T-helper 1 cell treated with Interleukin-12 subunit alpha and Interleukin-12 subunit beta and Interleukin-4 antibody, amounts not matched to agents 30 ng/mL and 1 ng/mL, for 36 hours (primary cell): Measurements from ENCODE around the gene HARS1. TPM values are rescaled to one million over a fixed set of nuclear protein-coding genes. Genes with fewer than 3 reads are reported as not detected.
"Not testable (repeated sequence)": the region's sequence is repeated elsewhere in the genome, so short reads cannot be mapped to it uniquely, and the experiment has no call there.

ENCODE experiments used
- intact Hi-C: fragments of 100-400 bp; cut with micrococcal nuclease; formaldehyde crosslinking; loops from one replicate; pipeline ENCODE4 v1.15.1; 2024
- total RNA-seq: library from RNA; stranded (reverse); gene quantifications from 2 replicates; pipeline ENCODE4 v1.2.3, GENCODE V29; 2022

Gene HARS1
- total RNA-seq, 1 donor from 2014 or later = 96.9 TPM

GRCh38 chr5:140690376-140690932 is 716 bp downstream of the HARS1 start:
- intact Hi-C loops = loop anchor here (2.0 to 10.0 kb wide), 3 partner anchors 30 to 516 kb away; partner anchors contain the start of genes CYSTM1 and TMCO6

- intact Hi-C loops = no loop called here
Measured at GRCh38 chr5:140678993-140679392, 12.2 kb downstream of the HARS1 start.

GRCh38 chr5:140677947-140678346 is 13.2 kb downstream of the HARS1 start:
- intact Hi-C loops = no loop called here

GRCh38 chr5:140674629-140675028 is 16.5 kb downstream of the HARS1 start:
- intact Hi-C loops = no loop called here

- intact Hi-C loops = no loop called here
Measured at GRCh38 chr5:140674211-140674610, 17.0 kb downstream of the HARS1 start.

GRCh38 chr5:140673187-140673976 is 17.8 kb downstream of the HARS1 start, which contains the start of gene DND1:
Gene DND1 (minus strand): TSS chr5:140673576. CDS start chr5:140673542, 34 bp downstream.
- intact Hi-C loops = no loop called here

- intact Hi-C loops = no loop called here
Measured at GRCh38 chr5:140672455-140673186, 18.5 kb downstream of the HARS1 start.

GRCh38 chr5:140671472-140672125 is 19.6 kb downstream of the HARS1 start:
- intact Hi-C loops = no loop called here

- intact Hi-C loops = not testable (repeated sequence)
Measured at GRCh38 chr5:140671035-140671434, 20.1 kb downstream of the HARS1 start.

- intact Hi-C loops = loop anchor here (1.0 to 2.0 kb wide), 12 partner anchors 17 to 361 kb away; partner anchors contain the start of genes ANKHD1, APBB3, EIF4EBP3 and HARS1
Measured at GRCh38 chr5:140664359-140665119, 26.6 kb downstream of the HARS1 start, which contains the start of gene WDR55. Gene WDR55 (plus strand): TSS chr5:140664904. CDS start chr5:140664913, 9 bp downstream.

- intact Hi-C loops = loop anchor here (1.0 to 2.0 kb wide), 12 partner anchors 17 to 361 kb away; partner anchors contain the start of genes ANKHD1, APBB3, EIF4EBP3 and HARS1
Measured at GRCh38 chr5:140664030-140664358, 27.2 kb downstream of the HARS1 start.

- intact Hi-C loops = not testable (repeated sequence)
Measured at GRCh38 chr5:140660371-140660770, 30.8 kb downstream of the HARS1 start.

- intact Hi-C loops = no loop called here
Measured at GRCh38 chr5:140658870-140659269, 32.3 kb downstream of the HARS1 start.

- intact Hi-C loops = loop anchor here (1.0 to 10.0 kb wide), 14 partner anchors 8 to 918 kb away; partner anchors contain the start of genes ANKHD1, APBB3, CYSTM1 and EIF4EBP3
Measured at GRCh38 chr5:140647042-140647419, 44.1 kb downstream of the HARS1 start.

GRCh38 chr5:140642718-140643117 is 48.5 kb downstream of the HARS1 start:
- intact Hi-C loops = loop anchor here (10.0 kb wide), 1 partner anchor 922 kb away; no protein-coding TSS in a partner anchor

- intact Hi-C loops = loop anchor here (10.0 kb wide), 1 partner anchor 923 kb away; no protein-coding TSS in a partner anchor
Measured at GRCh38 chr5:140641716-140642115, 49.5 kb downstream of the HARS1 start.

GRCh38 chr5:140639148-140639981 is 51.8 kb downstream of the HARS1 start, which contains the start of gene TMCO6:
Gene TMCO6 (plus strand): TSS chr5:140639451. CDS start chr5:140639528, 77 bp downstream.
- intact Hi-C loops = loop anchor here (1.0 to 5.0 kb wide), 14 partner anchors 8 to 531 kb away; partner anchors contain the start of genes ANKHD1, APBB3, EIF4EBP3 and HARS1

GRCh38 chr5:140638898-140639147 is 52.3 kb downstream of the HARS1 start:
- intact Hi-C loops = loop anchor here (1.0 to 5.0 kb wide), 14 partner anchors 8 to 530 kb away; partner anchors contain the start of genes ANKHD1, APBB3, EIF4EBP3 and HARS1
